SU-DHL-6 (cell line): ENCODE results near the gene PUDP.

Experiments used
- H2AFZ ChIP-seq: fragments of 200-600 bp; sonication (generic); 2 replicates; pipeline ENCODE4 v1.6.1; 2014; ENCODE audit warnings: low read depth, mild to moderate bottlenecking, moderate library complexity, mixed read lengths, antibody characterized with exemption, low read length; ENCODE audit not compliant: severe bottlenecking
- H3F3A ChIP-seq: fragments of 200-600 bp; shearing (Covaris generic); 2 replicates; pipeline ENCODE4 v1.6.0; 2016; ENCODE audit warnings: antibody characterized with exemption, mild to moderate bottlenecking; ENCODE audit not compliant: insufficient read depth
- H3K27ac ChIP-seq: fragments of 200-600 bp; sonication (generic); 2 replicates; pipeline ENCODE4 v1.5.1; 2016; ENCODE audit warnings: low read depth, mild to moderate bottlenecking, low read length, moderate library complexity, mixed read lengths
- H3K27me3 ChIP-seq: fragments of 200-600 bp; sonication (generic), shearing (Covaris generic); 2 replicates; pipeline ENCODE4 v1.6.0; 2014; ENCODE audit warnings: mild to moderate bottlenecking, low read length
- H3K36me3 ChIP-seq: fragments of 200-600 bp; sonication (generic); 2 replicates; pipeline ENCODE4 v1.6.1; 2014; ENCODE audit warnings: mild to moderate bottlenecking, low read length, mixed read lengths
- H3K4me2 ChIP-seq: fragments of 300-600, 200-600 bp; shearing (Covaris generic), sonication (generic); 2 replicates; pipeline ENCODE4 v1.6.0; 2014; ENCODE audit warnings: low read length, low read depth, mild to moderate bottlenecking; ENCODE audit not compliant: poor library complexity, severe bottlenecking
- H3K4me3 ChIP-seq: fragments of 200-600 bp; sonication (generic); 2 replicates; pipeline ENCODE4 v1.5.1; 2014; ENCODE audit warnings: antibody characterized with exemption, low read length, mild to moderate bottlenecking, mixed read lengths; ENCODE audit not compliant: insufficient read depth, poor library complexity, severe bottlenecking
- H3K79me2 ChIP-seq: fragments of 200-600 bp; sonication (generic); 2 replicates; pipeline ENCODE4 v1.6.1; 2014; ENCODE audit warnings: mild to moderate bottlenecking, low read length, moderate library complexity; ENCODE audit not compliant: insufficient read depth
- H3K9ac ChIP-seq: fragments of 200-600 bp; sonication (generic); 2 replicates; pipeline ENCODE4 v1.7.0; 2014; ENCODE audit warnings: mild to moderate bottlenecking, low read length
- H3K9me2 ChIP-seq: fragments of 200-600 bp; sonication (generic); replicated peaks from 2 replicates; pipeline ENCODE4 v1.6.1; 2014; ENCODE audit warnings: low read length; ENCODE audit not compliant: insufficient read depth
- H3K9me3 ChIP-seq: fragments of 200-600 bp; sonication (generic); 2 replicates; pipeline ENCODE4 v1.6.1; 2014; ENCODE audit warnings: low read length, mixed read lengths; ENCODE audit not compliant: insufficient read depth
- H4K20me1 ChIP-seq: fragments of 200-600 bp; sonication (generic); 2 replicates; pipeline ENCODE4 v1.6.1; 2014; ENCODE audit warnings: low read depth, mild to moderate bottlenecking, antibody characterized with exemption, low read length, moderate library complexity, mixed read lengths
- CTCF ChIP-seq: fragments of 200-600 bp; sonication (generic); IDR thresholded peaks from one replicate; pipeline ENCODE4 v1.5.1; 2017; ENCODE audit warnings: antibody characterized with exemption, mild to moderate bottlenecking, low read length, moderate library complexity; ENCODE audit not compliant: insufficient read depth, poor library complexity, severe bottlenecking
- EZH2phosphoT487 ChIP-seq: fragments of 200-600 bp; sonication (generic), shearing (Covaris generic); conservative IDR thresholded peaks from 2 replicates; pipeline ENCODE4 v1.6.1; 2018; ENCODE audit warnings: mild to moderate bottlenecking, antibody characterized with exemption, low read length, moderate library complexity, mixed read lengths

Gene PUDP

GRCh38 chrX:7119950-7120877, 27.7 kb downstream of the PUDP start:
- H3K79me2 ChIP-seq: peaks cover 91% of the 10 kb centered on the region
- 0 out of 2 replicates have a peak, but pooled peaks cover 1% of the 10 kb centered on the region for H3K36me3 ChIP-seq
- peak overlapping the region; percentile 25 for H3K4me3 ChIP-seq

GRCh38 chrX:7117587-7117986, 30.4 kb downstream of the PUDP start:
- Histone ChIP-seq H3K27me3 (no peaks in the 10 kb centered on the region), H3K27ac (peak overlapping the region; percentile 100)

More at GRCh38 chrX:7119950-7120877, 27.7 kb downstream of the PUDP start:
- TF ChIP-seq EZH2phosphoT487 (no peak), CTCF (no peak)
- peaks cover 48% of the 10 kb centered on the region for H3F3A ChIP-seq
- no peaks in the 10 kb centered on the region for H3K9me2 ChIP-seq
- peak overlapping the region; percentile 100 for H3K27ac ChIP-seq
- peak overlapping the region; percentile 62 for H3K9ac ChIP-seq
- H3K27me3 ChIP-seq: no peaks in the 10 kb centered on the region
- peak overlapping the region; percentile 93 for H3K4me2 ChIP-seq
- no peaks in the 10 kb centered on the region for H4K20me1 ChIP-seq
- no peaks in the 10 kb centered on the region for H3K9me3 ChIP-seq
- H2AFZ ChIP-seq: no peak overlapping the region

GRCh38 chrX:7116081-7116480, 31.9 kb downstream of the PUDP start:
- TF ChIP-seq EZH2phosphoT487: no peak
- Histone ChIP-seq H3K4me2 (peak overlapping the region; percentile 32), H2AFZ (no peak overlapping the region), H3K36me3 (no peaks in the 10 kb centered on the region), H3F3A (peaks cover 42% of the 10 kb centered on the region), H3K79me2 (peaks cover 89% of the 10 kb centered on the region), H3K9ac (peak overlapping the region; percentile 62), H3K4me3 (no peak overlapping the region), H3K9me3 (no peaks in the 10 kb centered on the region), H3K27me3 (no peaks in the 10 kb centered on the region), H3K27ac (peak overlapping the region; percentile 100), H3K9me2 (no peaks in the 10 kb centered on the region), H4K20me1 (no peaks in the 10 kb centered on the region)

More at GRCh38 chrX:7117587-7117986, 30.4 kb downstream of the PUDP start:
- H3K79me2 ChIP-seq: peaks cover 93% of the 10 kb centered on the region
- no peaks in the 10 kb centered on the region for H4K20me1 ChIP-seq
- H3K4me3 ChIP-seq: peak overlapping the region; percentile 23
- no peaks in the 10 kb centered on the region for H3K9me2 ChIP-seq
- H3K4me2 ChIP-seq: peak overlapping the region; percentile 93
- H3K9ac ChIP-seq: peak overlapping the region; percentile 62
- TF ChIP-seq EZH2phosphoT487 (no peak), CTCF (no peak)
- no peaks in the 10 kb centered on the region for H3K36me3 ChIP-seq
- peaks cover 33% of the 10 kb centered on the region for H3F3A ChIP-seq
- no peak overlapping the region for H2AFZ ChIP-seq
- H3K9me3 ChIP-seq: no peaks in the 10 kb centered on the region

- H3K36me3 ChIP-seq: no peaks in the 10 kb centered on the region
- H3K79me2 ChIP-seq: peaks cover 84% of the 10 kb centered on the region
Measured at GRCh38 chrX:7115557-7115956, 32.4 kb downstream of the PUDP start.

More at GRCh38 chrX:7115557-7115956, 32.4 kb downstream of the PUDP start:
- Histone ChIP-seq H2AFZ (no peak overlapping the region), H3K27ac (peak overlapping the region; percentile 100), H3K4me3 (no peak overlapping the region), H3K4me2 (peak overlapping the region; percentile 32), H3K9ac (peak overlapping the region; percentile 62), H3K9me3 (no peaks in the 10 kb centered on the region), H4K20me1 (no peaks in the 10 kb centered on the region), H3F3A (peaks cover 45% of the 10 kb centered on the region), H3K9me2 (no peaks in the 10 kb centered on the region), H3K27me3 (no peaks in the 10 kb centered on the region)
- TF ChIP-seq EZH2phosphoT487: no peak
- TF ChIP-seq CTCF: no peak
